HEK293T (cell line): ENCODE data around the gene PRPF6.
A peak's percentile ranks its signal among the peaks of the same experiment; 100 is the strongest.

Source experiments
- CTCF ChIA-PET: fragments of 350-600 bp; formaldehyde crosslinking; extraction: SDS; loops from one replicate; lab custom pipeline; 2021; ENCODE audit warnings: antibody characterized with exemption, inconsistent platforms; lab: Yijun Ruan, JAX
- POLR2A ChIA-PET: fragments of 350-600 bp; formaldehyde crosslinking; extraction: SDS; loops from one replicate; lab custom pipeline; 2020; ENCODE audit warnings: antibody characterized with exemption, inconsistent platforms; lab: Yijun Ruan, JAX
- DNase-seq: peaks from one replicate; pipeline ENCODE4 v3.0.0; 2012; ENCODE audit warnings: mixed read lengths; ENCODE audit errors: extremely low spot score
- ARNT ChIP-seq: fragments of 450-650 bp; IDR thresholded peaks from 2 replicates; pipeline ENCODE4 v1.6.1; 2017; ENCODE audit warnings: mild to moderate bottlenecking
- BHLHE40 ChIP-seq: fragments of 450-650 bp; IDR thresholded peaks from 2 replicates; pipeline ENCODE4 v1.6.1; 2016; ENCODE audit warnings: mild to moderate bottlenecking, moderate library complexity, borderline replicate concordance
- CTBP1 ChIP-seq: fragments of 450-650 bp; IDR thresholded peaks from 2 replicates; pipeline ENCODE4 v1.6.1; 2016; ENCODE audit warnings: borderline replicate concordance
- ELF4 ChIP-seq: fragments of 450-650 bp; IDR thresholded peaks from 2 replicates; pipeline ENCODE4 v1.6.1; 2017; ENCODE audit warnings: antibody characterized with exemption
- FOXA1 ChIP-seq: fragments of 450-650 bp; IDR thresholded peaks from 2 replicates; pipeline ENCODE4 v1.6.1; 2016; ENCODE audit warnings: mild to moderate bottlenecking
- FOXK2 ChIP-seq: fragments of 450-650 bp; IDR thresholded peaks from 2 replicates; pipeline ENCODE4 v1.6.1; 2016; ENCODE audit warnings: mild to moderate bottlenecking
- FOXM1 ChIP-seq: fragments of 450-650 bp; IDR thresholded peaks from 2 replicates; pipeline ENCODE4 v1.6.1; 2017; ENCODE audit warnings: mild to moderate bottlenecking, borderline replicate concordance
- HDGF ChIP-seq: fragments of 450-650 bp; IDR thresholded peaks from 2 replicates; pipeline ENCODE4 v1.6.1; 2017; ENCODE audit warnings: antibody characterized with exemption, borderline replicate concordance
- L3MBTL2 ChIP-seq: fragments of 450-650 bp; conservative IDR thresholded peaks from 2 replicates; pipeline ENCODE4 v1.6.1; 2016; ENCODE audit warnings: mild to moderate bottlenecking
- LEF1 ChIP-seq: fragments of 450-650 bp; IDR thresholded peaks from 2 replicates; pipeline ENCODE4 v1.6.1; 2017; ENCODE audit warnings: mild to moderate bottlenecking, borderline replicate concordance
- NFRKB ChIP-seq: fragments of 450-650 bp; IDR thresholded peaks from 2 replicates; pipeline ENCODE4 v1.6.1; 2016; ENCODE audit warnings: mild to moderate bottlenecking, moderate library complexity
- SP1 ChIP-seq: fragments of 450-650 bp; IDR thresholded peaks from 2 replicates; pipeline ENCODE4 v1.6.1; 2017
- SUZ12 ChIP-seq: fragments of 450-650 bp; IDR thresholded peaks from 2 replicates; pipeline ENCODE4 v1.6.1; 2016; ENCODE audit warnings: mild to moderate bottlenecking
- TARDBP ChIP-seq: fragments of 450-650 bp; IDR thresholded peaks from 2 replicates; pipeline ENCODE4 v1.6.1; 2016
- ZNF384 ChIP-seq: fragments of 450-650 bp; IDR thresholded peaks from 2 replicates; pipeline ENCODE4 v1.6.1; 2016
- TF ChIP-seq, protein P1 (sequence below): fragments of 450-650 bp; IDR thresholded peaks from 2 replicates; pipeline ENCODE4 v1.6.1; 2016

Gene PRPF6

DNA sequence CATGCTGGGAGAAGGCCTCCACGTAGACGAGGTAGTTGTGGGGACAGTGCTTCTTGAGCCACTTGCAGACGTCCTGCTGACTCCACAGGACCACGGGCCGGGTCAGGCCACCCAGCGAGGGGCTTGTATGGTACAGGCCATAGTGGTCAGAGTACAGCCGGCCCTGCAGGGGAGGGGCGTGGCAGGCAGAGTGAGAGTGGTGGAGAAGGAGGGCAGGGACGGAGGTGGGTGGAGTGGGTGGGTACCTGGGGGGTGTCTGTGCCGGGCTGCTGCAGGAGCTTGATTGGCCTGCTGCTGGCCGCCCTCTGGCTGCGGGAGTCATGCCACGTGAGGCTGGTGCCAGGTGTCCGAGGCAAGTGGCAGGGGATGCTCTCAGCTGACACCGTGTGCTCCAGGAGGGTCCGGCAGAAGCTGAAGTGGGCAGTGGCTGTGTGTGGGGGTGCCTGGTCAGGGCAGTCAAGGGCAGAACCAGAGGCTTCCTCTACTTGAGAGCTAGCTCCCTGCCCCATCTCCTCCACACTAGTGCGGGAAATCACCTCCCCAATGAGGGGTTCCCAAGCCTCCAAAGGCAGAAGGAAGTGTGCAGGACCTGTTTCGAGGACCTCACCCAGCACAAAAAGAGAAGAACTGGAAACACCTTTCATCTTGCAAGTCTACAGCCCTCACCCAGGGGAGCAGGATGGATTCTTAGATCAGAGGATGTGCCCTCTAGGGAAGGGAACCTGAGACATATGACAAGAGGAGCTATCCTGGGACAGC is 3.8 kb upstream of the PRPF6 start:
- CTCF ChIA-PET, result interaction anchor here (0.6 kb wide), 1 partner anchor 68 kb away, joined by 4 read pairs; no protein-coding TSS in a partner anchor
- POLR2A ChIA-PET, result interaction anchor here (0.9 to 1.5 kb wide), 3 partner anchors 21 to 112 kb away, joined by 4 to 6 read pairs (median 5); partner anchors contain the start of genes TCEA2, TPD52L2 and UCKL1
- DNase-seq, result no peak
- TF ChIP-seq L3MBTL2, result no peak
- TF ChIP-seq SP1, result no peak
- TF ChIP-seq ELF4, result no peak
- no peak for TF ChIP-seq NFRKB
- no peak for TF ChIP-seq ZNF384
- no peak for TF ChIP-seq HDGF
- no peak for TF ChIP-seq FOXK2
- no peak for TF ChIP-seq BHLHE40
- TF ChIP-seq TARDBP, result no peak
- no peak for TF ChIP-seq ARNT
- no peak for TF ChIP-seq CTBP1
- no peak for TF ChIP-seq FOXM1
- TF ChIP-seq LEF1, result no peak
- TF ChIP-seq, protein P1, sequence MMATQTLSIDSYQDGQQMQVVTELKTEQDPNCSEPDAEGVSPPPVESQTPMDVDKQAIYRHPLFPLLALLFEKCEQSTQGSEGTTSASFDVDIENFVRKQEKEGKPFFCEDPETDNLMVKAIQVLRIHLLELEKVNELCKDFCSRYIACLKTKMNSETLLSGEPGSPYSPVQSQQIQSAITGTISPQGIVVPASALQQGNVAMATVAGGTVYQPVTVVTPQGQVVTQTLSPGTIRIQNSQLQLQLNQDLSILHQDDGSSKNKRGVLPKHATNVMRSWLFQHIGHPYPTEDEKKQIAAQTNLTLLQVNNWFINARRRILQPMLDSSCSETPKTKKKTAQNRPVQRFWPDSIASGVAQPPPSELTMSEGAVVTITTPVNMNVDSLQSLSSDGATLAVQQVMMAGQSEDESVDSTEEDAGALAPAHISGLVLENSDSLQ, result no peak
- no peak for TF ChIP-seq FOXA1
- no peak for TF ChIP-seq SUZ12

DNA sequence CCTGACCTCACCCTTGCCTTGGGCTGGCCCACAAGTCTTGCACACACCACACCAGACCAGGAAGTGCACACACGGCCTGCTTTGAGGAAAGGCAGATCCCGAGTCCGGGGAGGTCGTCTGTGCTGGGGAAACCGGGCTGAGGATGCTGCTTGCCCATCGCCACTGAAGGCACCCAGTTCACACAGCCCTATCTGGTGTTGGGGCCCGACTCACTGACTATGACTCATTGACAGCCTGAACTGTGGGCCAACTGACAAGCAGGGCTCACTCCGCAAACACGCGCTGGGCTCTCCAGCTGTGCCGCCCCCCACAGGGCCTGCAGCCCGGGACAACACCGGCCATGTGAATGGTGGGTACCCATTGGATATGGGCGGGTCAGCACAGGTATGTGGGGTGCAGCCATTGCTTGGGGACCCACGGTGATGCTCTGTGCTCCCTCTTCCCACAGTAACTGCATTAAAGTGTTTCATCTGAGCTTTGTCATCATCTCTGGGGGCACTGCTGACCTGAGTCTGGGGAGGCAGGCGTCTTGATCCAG is 3.1 kb upstream of the PRPF6 start:
- TF ChIP-seq NFRKB (no peak), ARNT (no peak), ELF4 (no peak), BHLHE40 (no peak), L3MBTL2 (no peak), FOXA1 (no peak), HDGF (no peak), ZNF384 (no peak), CTBP1 (no peak)
- TF ChIP-seq, protein P1, result no peak
- CTCF ChIA-PET, result interaction anchor here (0.6 kb wide), 1 partner anchor 69 kb away, joined by 4 read pairs; no protein-coding TSS in a partner anchor
- DNase-seq, result no peak
- POLR2A ChIA-PET, result interaction anchor here (0.9 to 1.5 kb wide), 3 partner anchors 22 to 113 kb away, joined by 4 to 6 read pairs (median 5); partner anchors contain the start of genes TCEA2, TPD52L2 and UCKL1

DNA sequence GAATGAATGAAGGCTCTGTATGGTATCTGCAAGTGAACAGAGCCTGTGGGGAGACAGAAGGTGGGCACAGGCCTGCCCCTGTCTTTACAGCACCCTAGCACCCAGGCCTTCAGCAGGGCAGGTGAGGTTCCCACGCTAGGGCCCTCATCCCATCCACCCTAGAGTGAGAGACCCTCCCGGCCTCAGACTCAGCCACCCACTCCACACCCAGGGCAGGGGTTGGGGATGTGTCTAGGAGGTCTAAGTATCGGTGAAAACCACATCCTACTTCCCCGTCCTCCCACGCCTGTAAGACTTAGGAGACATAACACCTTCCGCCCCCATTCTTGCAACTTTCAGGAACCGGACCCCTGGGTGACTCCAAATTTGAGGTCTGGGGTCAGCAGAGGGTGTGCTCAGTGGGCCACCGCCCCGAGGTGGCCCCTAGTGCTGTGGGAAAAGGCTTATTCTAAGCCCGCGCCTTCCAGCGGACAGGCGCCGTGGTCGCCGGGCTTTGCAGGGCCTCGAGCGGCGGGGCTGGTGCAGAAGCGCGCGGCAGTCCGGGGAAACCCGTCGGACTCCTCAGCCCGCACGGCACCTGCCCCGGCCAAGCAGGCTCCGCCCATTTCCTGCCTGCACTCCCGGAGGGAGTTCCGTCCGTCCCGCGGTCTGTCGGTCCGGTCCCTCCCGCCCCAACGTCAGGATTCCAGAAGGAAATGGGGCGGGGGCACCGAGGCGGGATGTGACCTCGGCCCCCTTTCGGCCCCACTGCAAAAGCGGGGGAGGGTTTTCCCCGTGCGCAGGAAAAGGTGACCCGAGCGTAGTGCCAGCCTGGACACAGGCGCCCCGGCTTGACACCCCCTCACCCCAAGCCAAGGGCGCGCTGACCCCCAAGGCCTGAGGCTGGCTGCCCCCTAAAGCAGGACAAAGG is 2.4 kb upstream of the PRPF6 start:
- POLR2A ChIA-PET, result interaction anchor here (1.1 to 2.3 kb wide), 4 partner anchors 12 to 458 kb away, joined by 3 to 11 read pairs (median 6); partner anchors contain the start of genes PPDPF, TPD52L2 and UCKL1
- CTCF ChIA-PET, result interaction anchor here (2.1 kb wide), 1 partner anchor 141 kb away, joined by 5 read pairs; no protein-coding TSS in a partner anchor
- TF ChIP-seq L3MBTL2, result peak; percentile 47
- no peak for TF ChIP-seq ELF4
- peak; percentile 48 for DNase-seq

DNA sequence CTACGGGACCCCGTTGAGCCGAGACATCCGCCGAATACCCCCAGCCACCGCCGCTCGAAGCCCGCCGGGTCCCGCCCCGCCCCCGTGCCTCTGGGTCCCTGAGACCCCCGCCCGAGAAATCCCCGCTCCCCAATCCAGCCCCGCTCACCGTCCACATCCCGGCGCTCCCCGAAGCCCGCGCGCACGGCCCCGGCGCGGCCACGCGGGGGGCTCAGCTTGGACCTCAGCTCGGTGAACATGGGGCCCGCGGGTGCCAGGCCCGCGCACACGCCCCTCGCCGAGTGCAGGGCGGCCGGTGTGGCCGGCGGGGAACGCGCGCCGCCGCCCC is 1.7 kb upstream of the PRPF6 start:
- ChIA-PET POLR2A (interaction anchor here (1.1 to 2.3 kb wide), 3 partner anchors 11 to 459 kb away, joined by 3 to 11 read pairs (median 5); partner anchors contain the start of genes PPDPF and TCEA2), CTCF (interaction anchor here (0.6 to 2.1 kb wide), 3 partner anchors 59 to 458 kb away, joined by 3 to 7 read pairs (median 5); no protein-coding TSS in a partner anchor)
- no peak for TF ChIP-seq BHLHE40
- TF ChIP-seq ELF4, result no peak
- TF ChIP-seq, protein P1, result no peak
- no peak for TF ChIP-seq TARDBP
- TF ChIP-seq LEF1, result no peak

DNA sequence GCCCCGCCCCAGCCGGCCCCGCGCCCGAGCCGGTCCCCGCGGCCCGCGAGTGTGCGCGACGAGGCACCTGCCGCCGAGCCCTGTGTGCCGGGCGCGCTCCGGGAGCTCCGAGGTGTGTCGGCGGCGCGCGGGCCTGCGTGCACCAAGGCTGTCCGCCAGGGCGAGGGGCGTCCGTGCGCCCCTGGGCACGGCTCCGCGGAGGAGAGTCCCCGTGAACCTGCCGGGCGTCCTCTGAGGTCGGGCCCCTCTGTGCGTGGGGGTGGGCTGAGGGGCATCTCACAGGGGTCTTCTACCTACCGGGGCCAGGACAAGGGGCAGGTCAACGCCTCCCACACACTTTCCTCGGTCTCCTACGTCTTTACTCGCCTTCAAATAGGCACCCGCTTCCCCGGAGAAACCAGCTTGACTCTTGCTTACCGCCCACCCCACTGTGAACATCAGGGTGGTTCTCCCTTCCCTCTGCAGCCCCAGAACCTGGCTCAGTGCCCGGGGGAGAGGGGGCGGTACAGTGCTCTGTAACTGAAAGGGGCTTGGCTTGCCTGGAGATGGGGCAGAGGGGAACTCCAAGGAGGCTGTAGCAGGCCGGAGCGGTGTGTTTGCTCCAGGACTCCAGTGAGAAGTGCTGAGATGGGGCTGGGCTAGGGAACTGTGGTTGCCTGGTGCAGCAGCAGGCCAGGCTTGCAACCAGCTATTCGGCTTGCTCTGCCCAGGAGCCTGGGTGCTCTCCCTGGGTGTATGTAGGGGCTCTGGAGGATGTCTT is 1.2 kb upstream of the PRPF6 start, which contains the start of gene SAMD10:
Gene SAMD10 (minus strand): TSS at position 86 of the 760 bp plus-strand sequence. CDS start 175 bp downstream, outside the sequence.
- ChIA-PET POLR2A (interaction anchor here (1.0 to 2.3 kb wide), 7 partner anchors 11 to 459 kb away, joined by 3 to 13 read pairs (median 5); partner anchors contain the start of genes LKAAEAR1, PPDPF, TCEA2 and TPD52L2), CTCF (interaction anchor here (0.6 to 2.1 kb wide), 7 partner anchors 12 to 459 kb away, joined by 3 to 7 read pairs (median 4); partner anchors contain the start of gene TCEA2)
- TF ChIP-seq L3MBTL2, result no peak
- TF ChIP-seq SP1, result no peak
- no peak for TF ChIP-seq NFRKB
- TF ChIP-seq BHLHE40, result no peak
- TF ChIP-seq, protein P1, result no peak
- TF ChIP-seq FOXK2, result no peak
- TF ChIP-seq SUZ12, result no peak
- no peak for TF ChIP-seq TARDBP
- TF ChIP-seq FOXM1, result no peak
- no peak for TF ChIP-seq ARNT
- no peak for TF ChIP-seq ZNF384
- peak; percentile 47 for DNase-seq

More for the DNA sequence above, 1.7 kb upstream of the PRPF6 start:
- no peak for DNase-seq
